ENCODE measurements around the gene SULT4A1. TPM values are rescaled to one million over a fixed set of nuclear protein-coding genes. Genes with fewer than 3 reads are reported as not detected.

Gene SULT4A1
- total RNA-seq, 3 donors from 2014 or later, result 0.98 to 2.9 TPM; not detected in 1

DNA sequence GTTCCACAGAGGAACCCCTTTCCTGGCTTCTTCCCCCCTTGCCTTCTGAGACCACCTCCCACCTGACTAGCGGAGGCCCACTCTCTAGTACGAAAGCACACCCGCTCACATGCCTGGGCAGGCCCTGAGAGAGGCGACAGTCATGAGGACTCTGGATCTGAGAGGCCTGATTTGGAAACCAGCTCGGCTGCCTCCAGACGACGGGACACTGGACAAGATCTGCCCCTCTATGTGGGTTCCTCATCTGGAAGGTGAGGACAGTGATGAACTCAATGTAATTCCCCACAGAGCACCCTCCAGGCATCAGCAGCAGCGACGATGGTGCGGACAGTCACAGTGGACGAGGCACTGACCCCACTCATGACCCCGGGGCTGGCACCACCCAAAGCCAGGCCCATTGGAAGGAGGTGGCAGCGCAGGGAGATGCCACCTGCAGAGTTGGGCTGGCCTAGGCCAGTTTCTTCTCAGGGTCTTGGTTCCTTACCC is 7.5 kb downstream of the SULT4A1 start:
- no peak for TF ChIP-seq POLR2AphosphoS5 (IDR thresholded peaks at IDR 0.05)
- no peak for TF ChIP-seq POLR2A (IDR thresholded peaks at IDR 0.05)
- TF ChIP-seq, protein P1, sequence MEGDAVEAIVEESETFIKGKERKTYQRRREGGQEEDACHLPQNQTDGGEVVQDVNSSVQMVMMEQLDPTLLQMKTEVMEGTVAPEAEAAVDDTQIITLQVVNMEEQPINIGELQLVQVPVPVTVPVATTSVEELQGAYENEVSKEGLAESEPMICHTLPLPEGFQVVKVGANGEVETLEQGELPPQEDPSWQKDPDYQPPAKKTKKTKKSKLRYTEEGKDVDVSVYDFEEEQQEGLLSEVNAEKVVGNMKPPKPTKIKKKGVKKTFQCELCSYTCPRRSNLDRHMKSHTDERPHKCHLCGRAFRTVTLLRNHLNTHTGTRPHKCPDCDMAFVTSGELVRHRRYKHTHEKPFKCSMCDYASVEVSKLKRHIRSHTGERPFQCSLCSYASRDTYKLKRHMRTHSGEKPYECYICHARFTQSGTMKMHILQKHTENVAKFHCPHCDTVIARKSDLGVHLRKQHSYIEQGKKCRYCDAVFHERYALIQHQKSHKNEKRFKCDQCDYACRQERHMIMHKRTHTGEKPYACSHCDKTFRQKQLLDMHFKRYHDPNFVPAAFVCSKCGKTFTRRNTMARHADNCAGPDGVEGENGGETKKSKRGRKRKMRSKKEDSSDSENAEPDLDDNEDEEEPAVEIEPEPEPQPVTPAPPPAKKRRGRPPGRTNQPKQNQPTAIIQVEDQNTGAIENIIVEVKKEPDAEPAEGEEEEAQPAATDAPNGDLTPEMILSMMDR (IDR thresholded peaks at IDR 0.05), result no peak
- DNase-seq (ENCODE audit: low spot score in 2 of 2), result peak in 1 of 2 donors; percentile 39

DNA sequence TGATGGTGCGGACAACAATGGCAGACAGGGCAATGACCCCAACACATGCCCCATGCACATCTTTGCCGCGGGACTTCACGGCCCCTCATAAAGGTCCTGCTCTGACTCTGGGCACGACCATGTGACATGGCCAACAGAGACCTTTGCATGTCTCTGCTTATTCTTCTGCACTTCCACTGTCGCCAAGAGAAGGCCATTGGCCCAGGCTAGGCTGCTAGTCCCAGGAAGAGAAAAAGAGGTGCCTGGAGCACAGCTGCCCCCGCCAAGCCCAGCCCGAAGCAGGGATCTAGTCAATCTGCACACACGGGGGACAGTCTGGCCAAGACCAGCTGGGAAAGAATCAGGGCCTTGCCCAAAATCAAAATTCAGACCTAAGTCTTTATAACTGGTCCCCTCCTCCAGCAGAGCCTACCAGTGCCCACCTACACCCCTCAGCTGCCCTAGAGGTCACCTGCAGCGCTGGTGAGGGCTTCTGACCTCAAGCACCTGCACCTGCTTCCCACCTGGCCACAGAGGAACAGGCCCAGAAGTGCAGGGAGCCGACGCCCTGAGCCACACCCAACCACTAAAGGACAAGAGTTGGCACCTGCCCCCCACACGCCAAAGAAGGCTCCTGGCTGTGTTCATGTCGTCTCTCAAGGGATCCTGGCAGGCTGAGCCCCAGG is 8.1 kb downstream of the SULT4A1 start:
- H3K4me1 ChIP-seq, result no peaks in the 10 kb centered on the region
- H3K9me3 ChIP-seq, result no peaks in the 10 kb centered on the region
- intact Hi-C loops (cut with DNase I; ENCODE audit: low total_unique reads), result no loop called here
- no peaks in the 10 kb centered on the region for H3K27me3 ChIP-seq
- TF ChIP-seq, protein P1 (IDR thresholded peaks at IDR 0.05), result no peak
- H3K27ac ChIP-seq, result no peak overlapping the region
- no peak overlapping the region for H3K4me3 ChIP-seq
- DNase-seq (ENCODE audit: low spot score in 2 of 2), result peak in 1 of 2 donors; percentile 27
- no peaks in the 10 kb centered on the region for H3K36me3 ChIP-seq

More for the DNA sequence above, 7.5 kb downstream of the SULT4A1 start:
- Histone ChIP-seq H3K4me3 (no peak overlapping the region), H3K36me3 (no peaks in the 10 kb centered on the region), H3K4me1 (no peaks in the 10 kb centered on the region), H3K27ac (no peak overlapping the region), H3K9me3 (no peaks in the 10 kb centered on the region), H3K27me3 (no peaks in the 10 kb centered on the region)
- intact Hi-C loops (cut with DNase I; ENCODE audit: low total_unique reads), result no loop called here

DNA sequence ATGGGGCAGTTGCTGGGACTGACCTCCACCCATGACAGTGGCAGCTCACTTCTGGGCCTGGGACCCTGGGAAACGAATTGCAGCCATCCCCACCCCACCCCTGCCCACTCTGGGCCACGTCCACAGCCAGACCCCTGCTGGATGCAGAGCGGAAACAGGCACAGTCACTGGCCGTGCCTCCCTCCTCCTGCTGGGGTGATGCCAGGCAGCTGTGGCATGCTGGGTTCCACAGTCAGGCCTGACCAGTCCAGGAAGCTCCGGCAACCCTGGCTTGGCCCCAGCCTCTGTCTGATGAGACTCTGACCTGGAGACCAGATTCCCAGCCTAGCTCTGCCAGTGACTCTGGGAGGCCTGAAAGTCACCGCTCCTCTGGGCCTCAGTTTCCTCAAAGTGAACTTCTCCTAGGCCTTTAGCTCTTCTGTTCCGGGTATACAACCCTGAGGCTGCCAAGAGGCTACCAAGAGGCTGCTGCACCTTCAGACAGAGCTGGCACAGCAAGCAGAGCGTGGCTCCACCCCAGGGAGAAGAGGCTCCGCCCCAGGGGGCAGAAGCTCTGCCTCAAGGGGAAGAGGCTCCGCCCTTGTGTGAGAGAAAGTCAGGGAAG is 8.9 kb downstream of the SULT4A1 start:
- no peak overlapping the region for H3K4me3 ChIP-seq
- H3K27me3 ChIP-seq, result peaks cover 0 to 4% of the 10 kb centered on the region in 2 donors
- H3K9me3 ChIP-seq, result no peaks in the 10 kb centered on the region
- TF ChIP-seq POLR2AphosphoS5 (IDR thresholded peaks at IDR 0.05) (no peak), POLR2A (IDR thresholded peaks at IDR 0.05) (no peak)
- TF ChIP-seq, protein P1 (IDR thresholded peaks at IDR 0.05), result no peak
- H3K4me1 ChIP-seq, result no peaks in the 10 kb centered on the region
- intact Hi-C loops (cut with DNase I; ENCODE audit: low total_unique reads), result no loop called here
- peak in 1 of 2 donors; percentile 44 for DNase-seq (ENCODE audit: low spot score in 2 of 2)
- H3K36me3 ChIP-seq, result no peaks in the 10 kb centered on the region
- no peak overlapping the region for H3K27ac ChIP-seq

DNA sequence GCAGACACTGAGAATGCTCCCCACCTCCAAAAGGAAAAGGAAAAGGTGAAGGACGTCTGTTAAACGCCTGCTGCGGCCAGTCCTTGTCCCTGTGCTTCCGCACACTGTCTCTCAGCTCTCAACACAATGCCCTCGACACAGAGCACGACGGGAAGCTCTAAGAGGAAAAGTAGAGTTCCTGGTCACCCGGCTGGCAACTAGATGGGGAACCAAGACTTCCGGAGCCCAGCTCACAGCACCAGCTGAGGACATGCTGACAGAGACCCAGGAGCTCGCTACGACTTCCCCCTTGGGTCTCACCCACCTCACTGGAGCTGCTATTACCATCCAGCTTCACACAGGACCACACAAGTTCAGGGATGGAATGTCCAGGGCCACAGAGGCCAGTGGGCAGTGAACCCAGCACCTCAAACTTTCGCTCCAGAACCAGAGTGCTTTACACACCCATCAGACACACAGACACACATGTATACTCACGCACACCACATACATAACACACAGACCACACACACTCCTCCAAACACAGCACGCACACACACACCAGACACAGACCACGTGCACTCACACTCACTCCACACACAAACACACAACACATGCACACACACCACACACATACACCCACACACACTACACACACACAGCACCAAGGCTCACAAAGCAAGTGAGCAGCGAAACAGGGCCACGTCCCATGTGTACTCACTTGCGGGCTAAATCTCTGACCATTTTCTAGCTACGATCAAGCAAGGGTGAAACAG is 9.6 kb downstream of the SULT4A1 start:
- TF ChIP-seq POLR2A (IDR thresholded peaks at IDR 0.05), result no peak
- TF ChIP-seq, protein P1 (IDR thresholded peaks at IDR 0.05), result no peak
- TF ChIP-seq POLR2AphosphoS5 (IDR thresholded peaks at IDR 0.05), result no peak
- Histone ChIP-seq H3K4me1 (no peaks in the 10 kb centered on the region), H3K27ac (no peak overlapping the region), H3K27me3 (peaks cover 0 to 4% of the 10 kb centered on the region in 2 donors), H3K9me3 (no peaks in the 10 kb centered on the region), H3K4me3 (no peak overlapping the region), H3K36me3 (no peaks in the 10 kb centered on the region)
- intact Hi-C loops (cut with DNase I; ENCODE audit: low total_unique reads), result no loop called here
- peak in 1 of 2 donors; percentile 22 for DNase-seq (ENCODE audit: low spot score in 2 of 2)

DNA sequence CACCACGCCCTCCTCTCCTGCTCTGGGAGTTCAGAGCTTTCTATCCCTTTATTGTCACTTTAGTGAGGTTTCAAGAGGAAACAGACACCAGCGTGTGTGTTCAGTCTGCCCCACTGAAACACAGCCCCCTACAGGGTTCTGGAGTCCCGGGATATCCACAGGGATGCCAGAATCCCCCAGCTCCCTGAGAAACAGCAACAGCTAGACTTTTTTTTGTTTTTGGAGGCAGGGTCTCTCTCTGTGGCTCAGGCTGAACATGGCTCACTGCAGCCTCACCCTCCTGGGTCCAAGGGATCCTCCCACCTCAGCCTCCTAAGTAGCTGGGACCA is 10.4 kb downstream of the SULT4A1 start:
- no peaks in the 10 kb centered on the region for H3K9me3 ChIP-seq
- no peak for DNase-seq (ENCODE audit: low spot score in 2 of 2)
- intact Hi-C loops (cut with DNase I; ENCODE audit: low total_unique reads), result no loop called here
- H3K4me1 ChIP-seq, result no peaks in the 10 kb centered on the region
- TF ChIP-seq, protein P1 (IDR thresholded peaks at IDR 0.05), result no peak
- TF ChIP-seq POLR2AphosphoS5 (IDR thresholded peaks at IDR 0.05), result no peak
- TF ChIP-seq POLR2A (IDR thresholded peaks at IDR 0.05), result no peak
- H3K27ac ChIP-seq, result no peak overlapping the region
- peaks cover 0 to 4% of the 10 kb centered on the region in 2 donors for H3K27me3 ChIP-seq
- no peak overlapping the region for H3K4me3 ChIP-seq
- H3K36me3 ChIP-seq, result no peaks in the 10 kb centered on the region

Data from breast epithelium (tissue), 4 donors.